ENCODE results near the gene LY9.

- TF ChIP-seq, protein P1, sequence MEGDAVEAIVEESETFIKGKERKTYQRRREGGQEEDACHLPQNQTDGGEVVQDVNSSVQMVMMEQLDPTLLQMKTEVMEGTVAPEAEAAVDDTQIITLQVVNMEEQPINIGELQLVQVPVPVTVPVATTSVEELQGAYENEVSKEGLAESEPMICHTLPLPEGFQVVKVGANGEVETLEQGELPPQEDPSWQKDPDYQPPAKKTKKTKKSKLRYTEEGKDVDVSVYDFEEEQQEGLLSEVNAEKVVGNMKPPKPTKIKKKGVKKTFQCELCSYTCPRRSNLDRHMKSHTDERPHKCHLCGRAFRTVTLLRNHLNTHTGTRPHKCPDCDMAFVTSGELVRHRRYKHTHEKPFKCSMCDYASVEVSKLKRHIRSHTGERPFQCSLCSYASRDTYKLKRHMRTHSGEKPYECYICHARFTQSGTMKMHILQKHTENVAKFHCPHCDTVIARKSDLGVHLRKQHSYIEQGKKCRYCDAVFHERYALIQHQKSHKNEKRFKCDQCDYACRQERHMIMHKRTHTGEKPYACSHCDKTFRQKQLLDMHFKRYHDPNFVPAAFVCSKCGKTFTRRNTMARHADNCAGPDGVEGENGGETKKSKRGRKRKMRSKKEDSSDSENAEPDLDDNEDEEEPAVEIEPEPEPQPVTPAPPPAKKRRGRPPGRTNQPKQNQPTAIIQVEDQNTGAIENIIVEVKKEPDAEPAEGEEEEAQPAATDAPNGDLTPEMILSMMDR (IDR thresholded peaks at IDR 0.05), result no peak
- TF ChIP-seq POLR2A (IDR thresholded peaks at IDR 0.05), result no peak
Measured at GRCh38 chr1:160839746-160840145, 43.8 kb downstream of the LY9 start.

All from testis (tissue), 2 donors.